PC-9 (cell line): Measurements from ENCODE around the gene OAF.

Source experiments
- CTCF ChIP-seq: fragments of 200-600 bp; sonication (generic); conservative IDR thresholded peaks from 2 replicates; pipeline ENCODE4 v1.6.1; 2017; ENCODE audit warnings: mixed run types, antibody characterized with exemption, mild to moderate bottlenecking, moderate library complexity
- EZH2 ChIP-seq: fragments of 200-600 bp; sonication (generic); IDR thresholded peaks from 2 replicates; pipeline ENCODE4 v1.8.0; 2017; ENCODE audit warnings: antibody characterized with exemption, low read depth

- TF ChIP-seq CTCF (no peak), EZH2 (no peak)
These were observed 25.6 kb downstream of the OAF start for GRCh38 chr11:120236169-120237107.
